HG03175 (cell line): Measurements from ENCODE around the gene UBE2A.

Experiments used
- ATAC-seq: cut with Tn5 transposase; IDR thresholded peaks from one replicate; pipeline ENCODE4 v1.9.1; 2021; ENCODE audit warnings: mild to moderate bottlenecking, moderate library complexity; ENCODE audit not compliant: unreplicated experiment

The UBE2A gene

DNA sequence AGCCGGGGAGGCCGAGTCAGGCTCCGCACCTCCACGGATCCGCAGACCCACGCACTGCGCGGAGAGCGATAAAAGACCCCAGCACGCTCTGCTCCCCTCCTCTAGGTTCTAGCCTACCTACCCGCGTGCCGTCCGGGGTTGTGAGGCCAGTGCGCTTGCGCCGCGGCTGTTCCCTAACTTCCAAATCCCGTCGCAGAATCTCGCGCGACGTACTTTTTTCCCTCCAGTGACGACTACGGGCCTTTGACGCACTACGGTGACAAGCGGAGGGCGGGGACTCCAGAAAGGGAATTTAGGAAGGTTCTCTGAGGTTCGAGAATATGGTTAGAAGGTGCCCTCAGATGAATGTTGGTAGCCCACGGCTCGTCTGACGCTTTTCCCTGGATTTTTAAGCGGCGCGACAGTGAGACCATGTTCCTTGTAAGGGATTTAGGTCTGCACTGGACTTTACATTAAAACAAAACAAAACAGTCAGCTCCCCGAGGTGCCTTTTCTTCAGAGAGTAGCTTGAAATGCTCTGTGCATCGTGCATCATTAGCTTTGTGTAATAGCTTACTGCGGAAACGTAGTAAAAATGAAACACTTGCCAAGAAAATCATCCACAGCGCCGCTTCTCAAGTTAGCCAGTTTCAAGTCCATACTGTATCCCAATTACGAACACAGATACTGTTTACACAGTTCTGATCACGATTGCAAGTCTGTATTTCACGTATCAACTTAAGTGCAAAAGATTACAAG is 32.1 kb downstream of the UBE2A start, which contains the start of gene NKRF:
NKRF (minus strand) TSS at position 145 of the 738 bp plus-strand sequence.
- ATAC-seq = peak; percentile 82

GRCh38 chrX:119607018-119607389 is 32.6 kb downstream of the UBE2A start:
- no peak for ATAC-seq

DNA sequence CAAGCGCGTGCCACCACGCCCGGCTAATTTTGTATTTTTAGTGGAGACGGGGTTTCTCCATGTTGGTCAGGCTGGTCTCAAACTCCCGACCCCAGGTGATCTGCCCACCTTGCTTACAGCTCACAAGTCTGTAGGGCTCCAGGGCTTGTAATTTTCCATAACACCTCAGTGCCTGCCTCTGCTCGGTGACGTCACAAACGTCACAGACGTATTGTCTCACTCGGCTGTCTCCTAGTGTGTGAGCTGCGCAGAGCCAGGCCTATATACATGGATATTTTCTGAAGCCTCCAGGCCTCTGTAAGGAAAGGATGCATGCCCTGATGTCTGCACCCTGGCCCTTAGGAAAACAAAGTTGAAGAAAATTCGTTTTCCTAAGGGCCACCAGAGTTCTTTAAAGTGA is 40.4 kb downstream of the UBE2A start:
- no peak for ATAC-seq

GRCh38 chrX:119617517-119618164 is 43.3 kb downstream of the UBE2A start:
- ATAC-seq = peak; percentile 64

- ATAC-seq = peak; percentile 37
These were observed 44.1 kb downstream of the UBE2A start for GRCh38 chrX:119618439-119618838.

GRCh38 chrX:119622356-119623232 is 48.2 kb downstream of the UBE2A start:
- no peak for ATAC-seq

DNA sequence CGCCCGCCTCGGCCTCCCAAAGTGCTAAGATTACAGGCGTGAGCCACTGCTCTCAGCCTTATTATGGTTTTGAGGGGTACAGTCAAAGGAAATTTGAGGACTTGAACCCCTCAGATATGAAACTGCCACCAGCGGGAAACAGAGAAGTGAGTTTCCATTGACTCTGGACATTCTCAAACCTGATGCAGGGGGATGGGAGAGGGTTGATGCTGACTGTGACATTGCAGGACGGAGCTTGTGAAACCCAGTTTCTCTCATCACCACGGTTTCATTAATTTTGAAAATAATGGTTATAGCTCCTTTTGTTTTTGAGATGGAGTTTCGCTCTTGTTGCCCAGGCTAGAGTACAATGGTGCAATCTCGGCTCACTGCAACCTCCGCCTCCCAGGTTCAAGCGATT is 50.1 kb downstream of the UBE2A start:
- no peak for ATAC-seq

DNA sequence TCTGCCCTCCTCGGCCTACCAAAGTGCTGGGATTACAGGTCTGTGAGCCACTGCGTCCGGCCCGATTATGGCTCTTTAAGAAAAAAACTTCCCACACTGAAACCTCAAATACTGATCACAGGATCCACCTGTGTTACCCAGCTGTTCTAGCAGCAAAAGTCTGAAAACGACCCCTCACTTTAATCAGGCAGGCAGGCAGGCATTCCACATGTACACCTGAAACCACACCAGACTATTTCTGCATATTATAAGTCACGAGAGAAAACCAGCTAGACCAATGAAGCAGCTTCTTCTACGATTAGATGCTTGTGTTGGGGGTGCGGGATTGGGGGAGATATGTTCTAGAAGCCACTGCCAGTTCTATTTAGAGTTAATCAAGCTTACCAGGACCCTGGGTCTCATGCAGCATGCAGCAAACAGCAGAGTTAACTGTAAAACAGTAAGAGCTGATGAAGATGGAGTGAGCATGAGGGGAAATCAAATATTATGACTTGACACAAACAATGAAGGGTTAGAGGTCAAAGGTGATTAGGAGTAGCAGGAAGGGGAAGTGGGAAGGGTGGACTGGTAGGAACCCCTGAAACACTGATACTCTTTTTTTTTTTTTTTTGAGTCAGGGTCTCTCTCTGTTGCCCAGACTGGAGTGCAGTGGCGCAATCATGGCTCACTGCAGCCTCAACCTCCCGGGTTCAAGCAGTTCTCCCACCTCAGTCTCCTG is 50.7 kb downstream of the UBE2A start:
- ATAC-seq = no peak

- no peak for ATAC-seq
These were observed 51.5 kb downstream of the UBE2A start for GRCh38 chrX:119625843-119626242.
